Osteocyte (in vitro differentiated cells): ENCODE data around the gene NPNT. TPM values are rescaled to one million over a fixed set of nuclear protein-coding genes. Genes with fewer than 3 reads are reported as not detected.

ENCODE experiments used
- DNase-seq: peaks from one replicate; pipeline ENCODE4 v3.0.0; 2021; ENCODE audit warnings: mixed read lengths; ENCODE audit not compliant: unreplicated experiment; ENCODE audit errors: extremely low spot score
- H3K27ac Mint-ChIP-seq: one replicate; pipeline ENCODE4 v1.8.0; 2021; ENCODE audit warnings: mild to moderate bottlenecking, mixed read lengths; ENCODE audit not compliant: unreplicated experiment
- H3K27me3 Mint-ChIP-seq: one replicate; pipeline ENCODE4 v1.8.0; 2021; ENCODE audit warnings: mixed read lengths; ENCODE audit not compliant: unreplicated experiment
- H3K36me3 Mint-ChIP-seq: one replicate; pipeline ENCODE4 v1.8.0; 2021; ENCODE audit warnings: mixed read lengths; ENCODE audit not compliant: unreplicated experiment
- H3K4me1 Mint-ChIP-seq: one replicate; pipeline ENCODE4 v1.8.0; 2021; ENCODE audit warnings: mixed read lengths; ENCODE audit not compliant: unreplicated experiment
- H3K4me3 Mint-ChIP-seq: one replicate; pipeline ENCODE4 v1.8.0; 2021; ENCODE audit warnings: mild to moderate bottlenecking, moderate library complexity, mixed read lengths; ENCODE audit not compliant: unreplicated experiment
- H3K9me3 Mint-ChIP-seq: one replicate; pipeline ENCODE4 v1.8.0; 2021; ENCODE audit warnings: mixed read lengths; ENCODE audit not compliant: unreplicated experiment
- CTCF ChIP-seq: fragments of 200-600 bp; sonication (generic); IDR thresholded peaks from 2 replicates; pipeline ENCODE4 v1.5.0; 2021; ENCODE audit warnings: antibody characterized with exemption, mild to moderate bottlenecking, moderate library complexity
- total RNA-seq: library from RNA; stranded (reverse); gene quantifications from 2 replicates; pipeline ENCODE4 v1.2.1, GENCODE V29; 2021

Gene NPNT
- total RNA-seq, 1 donor from 2014 or later, result not detected

GRCh38 chr4:105972946-105973621 is 77.8 kb downstream of the NPNT start:
- H3K4me1 Mint-ChIP-seq, result no peaks in the 10 kb centered on the region
- H3K9me3 Mint-ChIP-seq, result peaks cover 4% of the 10 kb centered on the region
- H3K4me3 Mint-ChIP-seq, result no peak overlapping the region

DNA sequence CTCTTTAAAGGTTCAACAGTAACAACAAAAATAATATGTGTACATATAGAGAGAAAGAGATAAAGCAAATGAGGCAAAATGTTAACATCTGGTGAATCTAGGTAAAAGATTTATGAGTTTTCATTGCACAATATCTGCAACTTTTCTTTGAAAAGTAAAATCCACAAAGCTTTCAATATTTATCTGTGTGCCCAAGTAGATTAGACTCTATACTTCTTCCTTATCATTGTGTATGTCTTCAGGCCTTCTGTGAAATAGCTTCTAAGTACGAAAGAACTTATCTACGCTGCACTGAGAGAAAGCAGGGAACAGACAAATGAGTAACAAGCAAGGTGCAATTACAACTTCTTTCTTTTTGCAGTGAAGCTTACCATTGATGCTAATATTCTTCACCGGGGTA is 81.6 kb downstream of the NPNT start:
- H3K27ac Mint-ChIP-seq, result no peak overlapping the region
- no peak overlapping the region for H3K4me3 Mint-ChIP-seq
- no peak for DNase-seq
- TF ChIP-seq CTCF, result no peak
- H3K36me3 Mint-ChIP-seq, result no peaks in the 10 kb centered on the region
- peaks cover 7% of the 10 kb centered on the region for H3K4me1 Mint-ChIP-seq
- H3K27me3 Mint-ChIP-seq, result peaks cover 10% of the 10 kb centered on the region
- H3K9me3 Mint-ChIP-seq, result peaks cover 8% of the 10 kb centered on the region

More at GRCh38 chr4:105972946-105973621, 77.8 kb downstream of the NPNT start:
- Mint-ChIP-seq H3K27ac (no peak overlapping the region), H3K36me3 (no peaks in the 10 kb centered on the region), H3K27me3 (peaks cover 26% of the 10 kb centered on the region)
- DNase-seq, result no peak
- TF ChIP-seq CTCF, result no peak

DNA sequence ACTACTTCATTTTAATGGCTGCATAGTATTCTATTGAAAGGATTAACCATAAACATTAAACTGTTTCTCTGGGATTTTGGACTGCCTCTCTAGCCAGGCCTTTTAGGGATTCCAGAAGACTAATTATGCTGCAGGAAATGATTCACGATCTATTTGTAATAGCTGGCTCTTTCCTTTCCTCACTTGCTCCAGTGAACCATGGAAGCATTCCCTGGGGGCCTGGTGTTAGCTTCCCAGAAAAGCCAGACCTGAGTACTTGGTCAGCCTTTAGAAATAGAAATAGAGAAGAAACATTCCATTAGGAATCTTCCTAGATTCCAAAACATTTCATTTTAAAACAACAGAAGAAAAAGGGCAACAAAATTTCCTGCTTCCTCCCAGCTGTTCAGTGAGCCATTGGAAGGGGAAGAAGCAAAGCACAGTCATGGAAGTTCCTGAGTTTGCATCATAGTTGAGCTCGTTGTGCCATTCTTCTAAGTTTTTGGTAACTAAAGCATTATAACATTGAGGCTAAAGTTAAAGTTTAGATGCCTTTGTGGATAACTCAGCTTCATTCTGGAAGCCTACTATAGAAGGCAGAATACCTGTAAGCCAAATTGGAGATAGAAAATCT is 83.5 kb downstream of the NPNT start:
- no peak for TF ChIP-seq CTCF
- H3K27ac Mint-ChIP-seq, result peak overlapping the region; percentile 56
- H3K9me3 Mint-ChIP-seq, result peaks cover 19% of the 10 kb centered on the region
- no peak for DNase-seq
- H3K4me1 Mint-ChIP-seq, result peaks cover 7% of the 10 kb centered on the region
- peaks cover 10% of the 10 kb centered on the region for H3K27me3 Mint-ChIP-seq
- no peak overlapping the region for H3K4me3 Mint-ChIP-seq
- no peaks in the 10 kb centered on the region for H3K36me3 Mint-ChIP-seq

GRCh38 chr4:105979506-105979905 is 84.2 kb downstream of the NPNT start:
- Mint-ChIP-seq H3K9me3 (peaks cover 22% of the 10 kb centered on the region), H3K27ac (no peak overlapping the region), H3K36me3 (no peaks in the 10 kb centered on the region), H3K4me1 (peaks cover 7% of the 10 kb centered on the region), H3K4me3 (no peak overlapping the region), H3K27me3 (peaks cover 10% of the 10 kb centered on the region)
- DNase-seq, result no peak
- TF ChIP-seq CTCF, result no peak

DNA sequence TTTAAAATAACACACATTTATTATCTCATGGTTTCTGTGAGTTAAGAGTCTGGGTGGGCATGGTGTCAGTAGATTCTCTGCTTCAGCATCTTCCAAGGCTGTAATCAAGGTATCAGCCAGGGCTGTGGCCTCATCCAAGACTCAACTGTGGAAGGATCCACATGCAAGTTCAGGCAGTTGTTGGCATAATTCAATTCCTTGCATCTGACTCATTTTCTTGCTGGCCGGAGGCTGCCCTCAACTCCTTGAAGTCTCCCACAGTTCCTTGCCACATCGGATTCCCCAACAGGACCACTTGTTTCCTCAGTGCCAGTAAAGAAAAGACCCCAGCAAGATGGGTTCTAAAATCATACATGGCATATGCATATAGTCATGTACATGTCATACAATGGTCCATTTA is 93.4 kb downstream of the NPNT start:
- Mint-ChIP-seq H3K36me3 (no peaks in the 10 kb centered on the region), H3K4me3 (no peak overlapping the region), H3K9me3 (peaks cover 6% of the 10 kb centered on the region), H3K27me3 (no peaks in the 10 kb centered on the region), H3K27ac (no peak overlapping the region), H3K4me1 (peaks cover 2% of the 10 kb centered on the region)
- DNase-seq, result no peak
- no peak for TF ChIP-seq CTCF
